ENCODE results near the gene ACAT2. TPM values are rescaled to one million over a fixed set of nuclear protein-coding genes. Genes with fewer than 3 reads are reported as not detected.
"Not testable (repeated sequence)": the region's sequence is repeated elsewhere in the genome, so short reads cannot be mapped to it uniquely, and the experiment has no call there.

The ACAT2 gene
- total RNA-seq, 2 donors from 2014 or later: 26.9 to 34.6 TPM

DNA sequence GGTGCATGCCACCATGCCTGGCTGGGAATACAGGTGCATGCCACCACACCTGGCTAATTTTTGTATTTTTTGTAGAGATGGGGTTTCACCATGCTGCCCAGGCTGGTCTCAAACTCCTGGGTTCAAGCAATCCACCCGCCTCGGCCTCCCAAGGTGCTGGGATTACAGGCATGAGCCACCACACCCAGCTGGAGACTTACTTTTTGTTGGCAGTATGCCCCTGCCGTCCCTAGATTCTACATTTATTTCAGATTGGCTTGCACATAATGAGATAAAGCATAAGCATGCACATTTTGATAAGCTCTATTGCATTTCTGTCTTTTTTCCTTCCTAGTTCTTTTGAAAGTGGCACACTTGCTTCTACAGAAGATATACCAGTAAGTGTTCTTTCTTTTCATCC lies 54.9 kb downstream of the ACAT2 start:
- not testable (repeated sequence) for H3K9me3 ChIP-seq (ENCODE audit: control insufficient read depth, low read length, poor library complexity, severe bottlenecking); H3K4me3 Mint-ChIP-seq; H3K27me3 Mint-ChIP-seq; H3K36me3 Mint-ChIP-seq (ENCODE audit: low read depth); ATAC-seq; DNase-seq; H3K27ac Mint-ChIP-seq
- peaks cover 19% of the 10 kb centered on the region for H3K4me1 Mint-ChIP-seq

DNA sequence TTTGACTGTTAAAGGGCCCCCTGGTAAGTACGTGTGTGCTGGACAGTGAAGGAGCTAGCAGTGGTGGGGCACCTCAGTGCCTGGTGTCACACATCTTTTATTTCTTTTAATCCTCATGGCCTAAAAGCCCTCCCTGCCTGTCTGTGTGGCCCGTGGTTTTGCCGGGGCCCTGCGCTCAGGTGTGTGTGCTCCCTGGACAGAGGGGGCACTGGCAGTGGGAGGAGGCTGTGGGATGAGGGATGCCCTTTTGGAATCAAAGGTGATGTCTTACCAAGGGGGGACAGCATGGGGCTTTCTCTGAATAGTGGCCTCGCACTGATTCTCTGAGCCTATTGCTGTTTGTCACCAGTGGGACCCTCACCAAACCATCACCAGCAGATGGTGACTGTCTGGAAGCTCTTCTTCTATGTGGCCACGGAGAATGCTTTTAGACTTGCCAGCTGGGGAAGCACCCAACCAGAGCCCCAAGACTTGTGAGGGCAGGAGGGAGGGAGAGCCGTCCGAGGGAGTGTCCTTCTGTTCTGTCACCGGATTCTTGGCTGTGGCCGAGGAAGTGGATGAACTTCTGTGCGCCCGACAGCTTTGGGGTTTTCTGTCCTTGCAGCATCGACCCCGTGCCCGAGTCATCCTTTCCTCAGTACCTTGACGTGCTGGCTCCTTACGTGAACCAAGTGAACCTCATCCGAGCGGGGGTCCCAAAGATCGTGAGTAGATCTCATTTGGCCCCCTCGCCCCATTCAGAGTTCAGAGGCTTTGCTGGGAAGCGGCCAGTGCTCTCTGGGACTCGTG lies 56.3 kb downstream of the ACAT2 start:
- no peaks in the 10 kb centered on the region for H3K27me3 Mint-ChIP-seq
- H3K36me3 Mint-ChIP-seq (ENCODE audit: low read depth): peaks cover 8% of the 10 kb centered on the region
- peaks cover 21% of the 10 kb centered on the region for H3K4me1 Mint-ChIP-seq
- DNase-seq (no peak), ATAC-seq (no peak)
- H3K4me3 Mint-ChIP-seq: no peak overlapping the region
- H3K27ac Mint-ChIP-seq: peak overlapping the region; percentile 79
- H3K9me3 ChIP-seq (ENCODE audit: control insufficient read depth, low read length, poor library complexity, severe bottlenecking): no peaks in the 10 kb centered on the region

- no peak for ATAC-seq
- H3K36me3 Mint-ChIP-seq (ENCODE audit: low read depth): peaks cover 5% of the 10 kb centered on the region
- H3K9me3 ChIP-seq (ENCODE audit: control insufficient read depth, low read length, poor library complexity, severe bottlenecking): no peaks in the 10 kb centered on the region
- peak overlapping the region; percentile 88 for H3K4me3 Mint-ChIP-seq
- no peaks in the 10 kb centered on the region for H3K27me3 Mint-ChIP-seq
- no peak for DNase-seq
- peak overlapping the region; percentile 79 for H3K27ac Mint-ChIP-seq
- H3K4me1 Mint-ChIP-seq: peaks cover 22% of the 10 kb centered on the region
Measured at GRCh38 chr6:159819098-159819497, 57.3 kb downstream of the ACAT2 start.

DNA sequence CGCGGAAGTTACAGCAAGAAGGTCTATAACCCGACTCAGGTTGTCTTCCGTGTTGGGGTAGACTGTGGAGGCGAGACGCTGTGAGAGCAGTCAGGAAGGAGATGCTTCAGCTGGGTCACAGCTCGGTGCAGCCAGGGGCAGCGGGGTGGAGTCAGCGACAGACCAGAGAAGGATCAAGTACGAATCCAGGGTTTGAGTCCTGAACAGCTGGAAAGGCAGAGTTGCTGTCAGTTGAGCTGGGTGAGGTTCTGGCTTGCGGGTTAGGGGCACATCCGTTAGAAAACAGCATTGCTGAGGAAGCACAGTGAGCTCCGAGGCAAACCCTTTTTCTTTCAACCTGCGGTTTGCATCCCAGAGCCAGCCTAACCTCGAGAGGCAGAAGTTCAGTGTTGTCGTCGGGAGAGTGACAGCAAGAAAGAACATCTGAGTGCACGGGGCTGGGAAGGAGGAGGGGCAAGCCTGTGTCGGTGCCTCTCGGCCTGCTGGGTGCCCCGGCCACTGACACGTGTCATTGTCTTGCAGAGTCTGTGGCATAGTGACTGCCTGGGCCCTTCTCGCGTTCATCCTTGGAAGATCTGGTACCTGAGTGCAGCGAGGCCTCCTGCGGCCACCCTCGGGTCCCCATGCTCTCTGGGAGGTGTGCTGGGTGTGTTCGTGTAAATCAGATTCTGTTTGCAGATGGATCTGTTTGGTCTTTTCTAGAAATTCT lies 58.2 kb downstream of the ACAT2 start:
- peak overlapping the region; percentile 79 for H3K27ac Mint-ChIP-seq
- peak; percentile 89 for ATAC-seq
- H3K36me3 Mint-ChIP-seq (ENCODE audit: low read depth): peaks cover 5% of the 10 kb centered on the region

DNA sequence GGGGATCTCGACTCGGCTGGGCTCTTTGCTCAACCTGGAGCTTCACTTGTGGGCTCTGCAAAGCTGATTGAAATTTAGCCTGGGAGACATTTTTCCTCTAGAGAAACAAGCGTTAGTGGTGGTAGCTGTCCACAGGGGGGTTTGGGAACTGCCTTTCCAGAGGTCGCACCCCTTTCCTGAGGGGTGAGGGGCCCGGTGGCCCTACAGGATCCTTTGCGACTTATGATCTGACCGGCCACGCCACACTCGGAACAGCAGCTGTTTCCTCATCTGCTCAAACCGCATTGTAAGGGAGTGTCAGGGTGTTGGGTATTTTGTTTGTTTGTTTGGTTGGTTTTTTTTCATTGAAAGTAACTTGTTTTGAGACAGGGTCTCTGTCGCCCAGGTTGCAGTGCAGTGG lies 59.3 kb downstream of the ACAT2 start:
- H3K27me3 Mint-ChIP-seq: no peaks in the 10 kb centered on the region
- ATAC-seq (no peak), DNase-seq (no peak)
- H3K4me3 Mint-ChIP-seq: no peak overlapping the region
- peaks cover 21% of the 10 kb centered on the region for H3K4me1 Mint-ChIP-seq
- peaks cover 5% of the 10 kb centered on the region for H3K36me3 Mint-ChIP-seq (ENCODE audit: low read depth)
- H3K9me3 ChIP-seq (ENCODE audit: control insufficient read depth, low read length, poor library complexity, severe bottlenecking): no peaks in the 10 kb centered on the region
- no peak overlapping the region for H3K27ac Mint-ChIP-seq

More for the DNA sequence above, 58.2 kb downstream of the ACAT2 start:
- DNase-seq: no peak
- H3K27me3 Mint-ChIP-seq: no peaks in the 10 kb centered on the region
- peaks cover 22% of the 10 kb centered on the region for H3K4me1 Mint-ChIP-seq
- peak overlapping the region; percentile 88 for H3K4me3 Mint-ChIP-seq
- no peaks in the 10 kb centered on the region for H3K9me3 ChIP-seq (ENCODE audit: control insufficient read depth, low read length, poor library complexity, severe bottlenecking)

DNA sequence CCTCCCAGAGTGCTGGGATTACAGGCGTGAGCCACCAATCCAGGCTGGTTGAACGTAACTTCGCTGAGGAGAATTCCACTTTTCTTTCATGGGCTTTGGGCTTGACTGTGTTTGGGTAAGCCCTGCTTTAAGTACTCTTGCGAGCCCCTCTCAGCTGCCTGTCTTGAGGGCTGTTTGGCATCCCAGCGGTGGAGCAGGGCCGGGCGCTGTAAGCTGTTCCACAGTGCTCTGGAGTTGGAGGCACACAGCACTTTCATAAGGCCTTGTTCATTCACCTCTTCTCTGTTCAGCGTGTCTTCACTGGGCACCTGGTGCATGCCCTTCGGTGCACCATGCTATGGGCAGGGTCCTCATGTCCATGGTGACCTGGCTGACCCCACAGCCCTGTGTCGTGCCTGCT lies 59.9 kb downstream of the ACAT2 start:
- ATAC-seq: no peak
- no peaks in the 10 kb centered on the region for H3K27me3 Mint-ChIP-seq

DNA sequence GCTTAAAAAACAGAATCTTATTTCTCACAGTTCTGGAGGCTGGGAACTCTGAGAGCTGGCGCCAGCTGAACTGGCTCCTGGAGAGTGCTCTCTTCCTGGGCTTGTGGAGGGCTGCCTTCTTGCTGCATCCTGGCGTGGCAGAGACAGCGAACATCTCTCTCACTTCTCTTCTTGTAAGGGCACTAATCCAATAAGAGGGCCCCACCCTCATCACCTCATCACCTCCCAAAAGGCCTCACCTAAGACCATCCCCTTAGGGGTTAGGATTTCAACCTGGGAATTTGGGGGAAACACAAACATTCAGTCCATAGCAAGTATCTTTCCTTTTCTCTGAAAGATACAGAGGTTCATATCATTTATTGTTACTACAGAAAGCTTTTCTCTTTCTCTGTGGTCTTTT lies 62.1 kb downstream of the ACAT2 start:
- H3K9me3 ChIP-seq (ENCODE audit: control insufficient read depth, low read length, poor library complexity, severe bottlenecking): no peaks in the 10 kb centered on the region
- H3K27me3 Mint-ChIP-seq: no peaks in the 10 kb centered on the region
- H3K36me3 Mint-ChIP-seq (ENCODE audit: low read depth): peaks cover 5% of the 10 kb centered on the region
- H3K4me3 Mint-ChIP-seq: no peak overlapping the region
- H3K4me1 Mint-ChIP-seq: peaks cover 19% of the 10 kb centered on the region
- DNase-seq: no peak
- no peak overlapping the region for H3K27ac Mint-ChIP-seq
- ATAC-seq: no peak

More for the DNA sequence above, 59.9 kb downstream of the ACAT2 start:
- DNase-seq: no peak
- no peak overlapping the region for H3K4me3 Mint-ChIP-seq
- H3K4me1 Mint-ChIP-seq: peaks cover 19% of the 10 kb centered on the region
- H3K27ac Mint-ChIP-seq: no peak overlapping the region
- H3K36me3 Mint-ChIP-seq (ENCODE audit: low read depth): peaks cover 5% of the 10 kb centered on the region
- no peaks in the 10 kb centered on the region for H3K9me3 ChIP-seq (ENCODE audit: control insufficient read depth, low read length, poor library complexity, severe bottlenecking)

DNA sequence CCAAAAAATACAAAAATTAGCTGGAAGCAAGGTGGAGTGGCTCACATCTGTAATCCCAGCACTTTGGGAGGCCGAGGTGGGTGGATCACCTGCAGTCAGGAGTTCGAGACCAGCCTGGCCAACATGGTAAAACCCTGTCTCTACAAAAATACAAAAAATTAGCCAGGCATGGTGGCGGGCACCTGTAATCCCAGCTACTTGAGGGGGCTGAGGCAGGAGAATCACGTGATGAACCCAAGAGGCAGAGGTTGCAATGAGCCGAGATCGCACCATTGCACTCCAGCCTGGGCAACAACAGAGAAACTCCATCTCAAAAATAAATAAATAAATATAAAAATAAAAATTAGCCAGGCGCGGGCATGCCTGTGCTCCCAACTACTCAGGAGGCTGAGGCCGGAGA lies 62.8 kb downstream of the ACAT2 start:
- not testable (repeated sequence) for H3K27me3 Mint-ChIP-seq; H3K36me3 Mint-ChIP-seq (ENCODE audit: low read depth); H3K4me3 Mint-ChIP-seq; H3K27ac Mint-ChIP-seq; DNase-seq; ATAC-seq; H3K9me3 ChIP-seq (ENCODE audit: control insufficient read depth, low read length, poor library complexity, severe bottlenecking)
- H3K4me1 Mint-ChIP-seq: peaks cover 14% of the 10 kb centered on the region

GRCh38 chr6:159826004-159826403 lies 64.2 kb downstream of the ACAT2 start:
- H3K4me1 Mint-ChIP-seq: peaks cover 6% of the 10 kb centered on the region
- peaks cover 5% of the 10 kb centered on the region for H3K36me3 Mint-ChIP-seq (ENCODE audit: low read depth)
- peaks cover under 1% of the 10 kb centered on the region for H3K27me3 Mint-ChIP-seq
- H3K4me3 Mint-ChIP-seq: no peak overlapping the region
- H3K27ac Mint-ChIP-seq: no peak overlapping the region
- ATAC-seq (no peak), DNase-seq (no peak)
- no peaks in the 10 kb centered on the region for H3K9me3 ChIP-seq (ENCODE audit: control insufficient read depth, low read length, poor library complexity, severe bottlenecking)

- Mint-ChIP-seq H3K36me3 (ENCODE audit: low read depth) (peaks cover 5% of the 10 kb centered on the region), H3K27me3 (peaks cover 7% of the 10 kb centered on the region), H3K27ac (no peak overlapping the region), H3K4me1 (peaks cover 9% of the 10 kb centered on the region), H3K4me3 (no peak overlapping the region)
- no peak for ATAC-seq
- no peak for DNase-seq
- no peaks in the 10 kb centered on the region for H3K9me3 ChIP-seq (ENCODE audit: control insufficient read depth, low read length, poor library complexity, severe bottlenecking)
Measured at GRCh38 chr6:159826968-159827647, 65.3 kb downstream of the ACAT2 start.

DNA sequence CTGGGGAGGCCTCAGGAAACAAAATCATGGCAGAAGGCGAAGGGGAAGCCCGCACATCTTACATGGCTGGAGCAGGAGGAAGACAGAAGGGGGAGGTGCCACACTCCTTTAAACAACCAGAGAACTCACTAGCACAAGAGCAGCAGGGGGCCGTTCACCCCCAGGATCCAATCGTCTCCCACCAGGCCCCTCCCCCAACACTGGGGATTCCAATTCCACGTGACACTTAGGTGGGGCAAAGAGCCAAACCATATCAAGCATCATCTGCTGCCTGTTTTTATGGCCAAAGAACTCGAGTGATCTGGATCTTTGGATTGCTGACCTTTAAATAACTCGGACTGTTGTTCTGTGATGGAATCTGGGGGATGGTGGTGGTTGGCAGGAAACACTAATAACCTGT lies 66.2 kb downstream of the ACAT2 start:
- H3K36me3 Mint-ChIP-seq (ENCODE audit: low read depth): peaks cover under 1% of the 10 kb centered on the region
- H3K4me3 Mint-ChIP-seq: no peak overlapping the region
- DNase-seq (no peak), ATAC-seq (no peak)
- H3K4me1 Mint-ChIP-seq: peaks cover 7% of the 10 kb centered on the region
- peaks cover 7% of the 10 kb centered on the region for H3K27me3 Mint-ChIP-seq
- no peak overlapping the region for H3K27ac Mint-ChIP-seq
- no peaks in the 10 kb centered on the region for H3K9me3 ChIP-seq (ENCODE audit: control insufficient read depth, low read length, poor library complexity, severe bottlenecking)
